Activated naive CD8-positive, alpha-beta T cell treated with anti-CD3 and anti-CD28 coated beads, Interleukin-2, amount 50 U/mL, for 24 hours (primary cell): ENCODE data around the gene PDYN.

ENCODE experiments used
- ATAC-seq: fragments of 150-1000 bp; cut with Tn5 transposase; one replicate; pipeline ENCODE4 v1.10.0; 2021
- DNase-seq: peaks from one replicate; pipeline ENCODE4 v3.0.0; 2021
- H3K27ac Mint-ChIP-seq: one replicate; pipeline ENCODE4 v1.8.0; 2021; ENCODE audit warnings: mild to moderate bottlenecking, mixed read lengths
- H3K27me3 Mint-ChIP-seq: one replicate; pipeline ENCODE4 v1.8.0; 2021; ENCODE audit warnings: mixed read lengths
- H3K36me3 Mint-ChIP-seq: one replicate; pipeline ENCODE4 v1.8.0; 2021; ENCODE audit warnings: low read depth, mixed read lengths
- H3K4me1 Mint-ChIP-seq: one replicate; pipeline ENCODE4 v1.8.0; 2021; ENCODE audit warnings: mixed read lengths
- H3K4me3 Mint-ChIP-seq: one replicate; pipeline ENCODE4 v1.8.0; 2021; ENCODE audit warnings: mild to moderate bottlenecking, moderate library complexity, mixed read lengths
- H3K9me3 Mint-ChIP-seq: one replicate; pipeline ENCODE4 v1.8.0; 2021; ENCODE audit warnings: mixed read lengths

The PDYN gene

DNA sequence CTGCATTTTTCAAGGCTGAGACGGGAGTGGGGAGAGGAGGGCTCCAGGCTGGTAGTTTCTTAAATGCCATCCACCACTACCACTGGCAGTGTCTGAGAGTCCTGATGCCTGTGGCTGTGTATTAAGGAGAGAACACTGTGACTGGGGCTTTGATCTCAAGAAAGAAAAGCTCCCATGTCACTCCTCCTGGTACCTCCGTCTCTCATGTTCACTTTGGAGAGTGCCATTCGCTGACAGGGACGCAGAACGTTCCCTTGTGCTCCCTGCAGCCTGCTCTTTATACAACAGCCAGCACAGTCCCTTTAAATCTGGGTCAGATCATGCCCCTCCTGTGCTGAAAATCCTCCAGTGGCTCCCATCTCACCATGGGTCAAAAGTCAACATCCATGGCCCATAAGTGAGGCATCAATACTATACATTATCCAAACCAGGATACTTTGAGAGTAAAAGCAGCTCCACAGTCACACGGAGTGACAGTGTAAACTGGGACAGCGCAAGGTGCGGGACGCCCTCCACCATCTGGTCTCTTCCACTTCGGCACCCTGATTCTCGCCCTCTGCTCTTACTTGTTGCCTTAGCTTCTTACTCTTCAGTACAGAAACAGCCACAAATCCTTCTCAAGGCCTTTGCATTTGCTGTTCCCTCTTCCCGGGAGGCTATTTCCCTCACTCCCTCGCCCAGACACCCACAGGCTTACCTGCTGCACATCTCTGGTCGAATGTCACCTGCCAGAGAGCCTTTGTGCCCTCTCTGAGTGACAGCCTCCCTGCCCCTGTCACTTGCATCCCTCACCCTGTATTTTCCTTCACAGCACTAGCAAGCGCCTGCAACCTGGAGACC, 20.0 kb downstream of the PDYN start:
- no peaks in the 10 kb centered on the region for H3K36me3 Mint-ChIP-seq
- no peaks in the 10 kb centered on the region for H3K9me3 Mint-ChIP-seq
- H3K27me3 Mint-ChIP-seq: peaks cover 18% of the 10 kb centered on the region
- peak overlapping the region; percentile 43 for H3K27ac Mint-ChIP-seq
- no peak overlapping the region for H3K4me3 Mint-ChIP-seq
- DNase-seq: no peak
- no peak for ATAC-seq
- H3K4me1 Mint-ChIP-seq: no peaks in the 10 kb centered on the region

DNA sequence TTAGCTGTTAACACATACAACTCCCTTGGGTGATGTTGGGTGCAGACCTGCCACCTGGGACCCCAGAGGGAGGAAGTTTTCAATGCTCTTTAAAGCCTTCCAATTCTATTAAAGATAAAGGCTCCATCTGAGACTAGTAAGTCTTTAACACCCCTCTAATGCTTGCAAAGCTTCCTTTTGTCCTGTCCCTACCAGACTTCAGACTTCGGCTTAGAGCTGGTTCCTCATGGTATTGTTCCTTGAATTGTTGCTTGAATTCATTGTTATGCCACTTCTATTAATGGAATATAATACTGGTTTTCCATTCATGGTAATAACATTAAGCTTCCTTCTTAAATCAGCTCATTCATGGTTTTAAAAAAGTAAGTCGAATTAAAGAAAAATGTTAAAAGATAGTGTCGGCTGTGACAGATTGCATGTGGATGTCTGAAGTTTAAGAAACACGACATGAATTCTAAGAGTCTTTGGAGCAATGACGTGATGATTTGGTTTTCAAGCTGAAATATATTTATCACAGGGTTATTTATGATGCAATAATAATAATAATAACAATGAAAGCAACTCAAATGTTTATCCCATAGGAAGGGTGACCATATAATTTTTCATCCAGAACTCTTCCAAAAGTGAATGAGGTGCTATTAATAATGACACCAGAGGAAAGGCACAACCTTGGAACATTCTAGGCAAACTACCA, 21.8 kb downstream of the PDYN start:
- H3K4me3 Mint-ChIP-seq: no peak overlapping the region
- no peak overlapping the region for H3K27ac Mint-ChIP-seq
- H3K4me1 Mint-ChIP-seq: no peaks in the 10 kb centered on the region
- no peaks in the 10 kb centered on the region for H3K36me3 Mint-ChIP-seq
- H3K9me3 Mint-ChIP-seq: no peaks in the 10 kb centered on the region
- ATAC-seq (no peak), DNase-seq (no peak)
- H3K27me3 Mint-ChIP-seq: peaks cover 14% of the 10 kb centered on the region

DNA sequence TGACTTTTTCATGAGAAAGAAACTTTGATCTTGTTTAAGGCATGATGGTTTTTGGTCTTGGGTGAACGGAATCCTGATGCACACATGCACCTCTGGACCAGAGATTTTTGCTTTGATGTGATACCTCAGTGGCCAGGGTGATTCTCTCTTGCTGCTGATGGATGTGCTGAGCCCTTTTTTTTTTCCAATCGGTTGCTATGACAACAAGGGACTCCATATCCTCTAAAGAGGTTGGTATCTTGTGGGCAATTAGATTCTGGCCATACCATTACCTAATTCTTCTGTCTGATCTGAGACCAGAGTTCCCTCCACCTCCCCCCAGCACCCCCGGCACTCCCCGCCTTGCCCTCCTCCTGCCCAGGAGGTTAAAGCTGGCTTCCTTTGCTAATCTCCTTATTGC, 24.9 kb downstream of the PDYN start:
- H3K4me3 Mint-ChIP-seq: no peak overlapping the region
- no peaks in the 10 kb centered on the region for H3K9me3 Mint-ChIP-seq
- H3K27ac Mint-ChIP-seq: no peak overlapping the region
- DNase-seq (no peak), ATAC-seq (no peak)
- peaks cover 23% of the 10 kb centered on the region for H3K27me3 Mint-ChIP-seq
- no peaks in the 10 kb centered on the region for H3K36me3 Mint-ChIP-seq
- H3K4me1 Mint-ChIP-seq: peaks cover 15% of the 10 kb centered on the region

DNA sequence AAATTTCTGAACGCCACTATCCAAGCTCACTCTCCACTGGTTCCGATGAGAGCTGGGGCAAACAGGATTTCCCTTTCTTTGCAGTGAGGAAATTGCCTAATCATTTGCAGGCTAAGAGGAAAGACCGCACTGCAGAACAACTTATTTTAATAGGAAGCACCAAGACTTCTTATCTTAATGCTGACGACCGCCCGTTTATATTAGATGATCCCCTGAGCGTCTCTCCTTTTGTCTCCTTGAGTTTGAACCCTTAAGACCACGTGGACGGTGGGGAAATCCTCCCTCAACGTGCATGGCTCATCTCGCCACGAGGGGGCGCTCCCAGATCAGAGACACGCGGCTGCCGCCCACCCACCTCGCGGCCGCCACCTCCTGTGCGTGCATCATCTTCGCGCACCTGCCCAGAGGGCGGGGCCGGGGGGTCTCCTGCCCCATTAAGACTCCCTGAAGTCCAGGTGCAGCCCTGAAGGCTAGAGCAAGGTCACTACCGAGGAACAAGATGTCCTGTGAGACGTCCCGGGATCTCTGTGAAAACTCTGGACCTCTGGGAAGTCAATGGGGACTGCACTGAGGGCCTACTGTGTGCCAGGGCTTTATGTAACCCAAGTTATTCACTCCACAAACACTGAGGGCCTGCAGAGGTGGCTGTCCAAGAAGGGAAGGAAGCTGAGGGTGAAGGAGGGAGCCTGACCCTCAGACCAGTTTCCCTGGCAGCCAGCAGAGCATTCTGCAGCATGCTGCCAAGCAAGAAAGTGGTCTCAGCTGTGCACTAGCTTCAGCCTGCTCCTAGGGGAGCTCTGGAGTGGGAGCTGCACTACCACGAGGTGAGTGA, 28.1 kb downstream of the PDYN start:
- Mint-ChIP-seq H3K9me3 (no peaks in the 10 kb centered on the region), H3K4me3 (peak overlapping the region; percentile 43), H3K27ac (peak overlapping the region; percentile 68), H3K36me3 (no peaks in the 10 kb centered on the region), H3K4me1 (peaks cover 17% of the 10 kb centered on the region), H3K27me3 (peaks cover 32% of the 10 kb centered on the region)
- ATAC-seq (peak; percentile 74), DNase-seq (peak; percentile 92)

DNA sequence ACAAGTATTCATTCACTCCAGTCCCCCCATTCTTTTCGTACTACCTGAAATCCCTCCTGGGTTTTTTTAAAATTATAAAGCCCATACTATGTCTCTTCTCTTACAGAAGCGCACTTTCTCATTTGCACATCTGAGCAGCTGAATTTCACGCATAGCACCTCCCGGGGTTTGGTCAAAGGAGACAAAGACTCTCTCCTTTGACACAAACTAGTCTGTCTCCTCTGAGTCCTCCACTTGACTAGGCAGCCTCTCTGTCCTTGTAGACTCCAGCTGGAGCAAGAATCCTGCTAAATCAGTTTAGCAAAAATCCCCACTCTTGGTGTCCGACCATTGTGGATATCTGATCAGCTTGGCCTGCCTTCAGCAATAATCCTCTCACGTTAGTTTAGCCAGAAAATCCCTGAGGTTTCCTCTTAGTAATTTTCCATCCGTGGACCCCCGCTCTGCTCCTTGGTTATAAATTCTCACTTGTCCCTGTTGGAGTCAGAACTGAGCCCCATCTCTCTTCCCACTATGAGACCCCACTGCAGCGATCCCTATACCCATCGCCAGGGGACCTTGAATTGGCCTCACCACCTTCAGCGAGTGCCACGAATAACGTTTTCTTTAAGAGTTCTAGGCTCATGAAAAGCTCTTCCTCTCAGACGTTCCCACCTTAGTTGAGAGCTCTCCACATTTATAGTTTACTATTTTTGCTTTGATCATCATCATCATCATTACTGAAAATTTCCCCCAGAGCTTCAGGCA, 29.0 kb downstream of the PDYN start:
- H3K36me3 Mint-ChIP-seq: no peaks in the 10 kb centered on the region
- H3K27ac Mint-ChIP-seq: peak overlapping the region; percentile 68
- ATAC-seq: no peak
- peak; percentile 13 for DNase-seq
- no peaks in the 10 kb centered on the region for H3K9me3 Mint-ChIP-seq
- peak overlapping the region; percentile 43 for H3K4me3 Mint-ChIP-seq
- peaks cover 17% of the 10 kb centered on the region for H3K4me1 Mint-ChIP-seq
- peaks cover 31% of the 10 kb centered on the region for H3K27me3 Mint-ChIP-seq

DNA sequence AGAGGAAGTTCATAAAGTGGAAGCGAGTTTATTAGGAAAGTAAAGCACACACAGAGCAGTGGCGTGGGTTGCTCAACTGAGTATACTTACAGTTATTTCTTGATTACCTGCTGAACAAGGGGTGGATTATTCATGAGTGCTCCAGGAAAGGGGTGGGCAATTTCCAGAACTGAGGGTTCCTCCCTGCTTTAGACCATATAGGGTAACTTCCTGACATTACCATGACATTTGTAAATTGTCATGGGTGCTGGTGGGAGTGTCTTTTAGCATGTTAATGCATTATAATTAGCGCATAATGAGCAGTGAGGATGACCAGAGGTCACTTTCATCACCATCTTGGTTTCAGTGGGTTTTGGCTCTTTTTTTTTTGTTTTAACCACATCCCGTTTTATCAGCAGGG, 29.8 kb downstream of the PDYN start:
- Mint-ChIP-seq H3K9me3 (no peaks in the 10 kb centered on the region), H3K27ac (no peak overlapping the region), H3K4me1 (peaks cover 17% of the 10 kb centered on the region), H3K4me3 (no peak overlapping the region), H3K36me3 (no peaks in the 10 kb centered on the region), H3K27me3 (peaks cover 31% of the 10 kb centered on the region)
- DNase-seq (no peak), ATAC-seq (no peak)

DNA sequence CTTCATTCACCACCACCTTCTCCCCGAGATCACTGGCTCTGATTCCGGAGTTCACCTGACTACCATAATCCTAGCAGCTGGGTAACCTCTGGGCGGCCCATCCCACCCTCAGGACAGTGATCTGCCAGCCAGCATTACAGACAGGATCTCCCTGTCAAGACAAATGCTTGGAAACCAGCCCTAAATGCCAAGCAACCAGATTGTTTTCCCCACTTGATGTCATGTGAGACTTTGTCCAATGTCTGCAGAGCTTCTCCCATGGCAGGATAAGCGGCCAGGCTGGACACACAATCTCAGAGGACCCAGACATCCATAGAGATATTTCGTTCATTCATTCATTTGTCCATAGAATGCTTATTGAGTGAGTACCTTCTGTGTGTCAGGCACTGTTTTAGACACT, 32.5 kb downstream of the PDYN start:
- Mint-ChIP-seq H3K27ac (no peak overlapping the region), H3K27me3 (peaks cover 28% of the 10 kb centered on the region), H3K4me3 (no peak overlapping the region)

DNA sequence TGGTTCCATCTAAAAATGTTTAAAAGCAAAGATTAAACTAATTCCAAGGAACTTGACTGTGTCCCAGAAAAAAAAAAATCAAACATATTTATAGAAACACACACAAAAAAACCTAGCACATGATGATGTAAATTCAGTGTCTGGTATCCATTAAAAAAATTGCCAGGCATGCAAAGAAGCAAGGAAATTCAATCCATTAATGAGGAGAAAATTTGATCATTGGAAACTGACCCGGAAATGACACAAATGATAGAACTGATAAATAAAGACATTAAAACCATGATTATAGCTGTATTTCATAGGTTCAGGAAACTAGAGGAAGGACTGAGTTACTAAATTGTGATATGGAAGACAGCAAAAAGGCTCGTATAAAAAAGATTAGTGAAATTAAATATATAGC, 34.7 kb downstream of the PDYN start:
- H3K4me3 Mint-ChIP-seq: no peak overlapping the region
- H3K27me3 Mint-ChIP-seq: peaks cover 22% of the 10 kb centered on the region
- no peaks in the 10 kb centered on the region for H3K36me3 Mint-ChIP-seq
- no peak for DNase-seq
- no peak overlapping the region for H3K27ac Mint-ChIP-seq
- peaks cover 1% of the 10 kb centered on the region for H3K4me1 Mint-ChIP-seq
- no peak for ATAC-seq
- H3K9me3 Mint-ChIP-seq: no peaks in the 10 kb centered on the region

More for the DNA sequence above, 32.5 kb downstream of the PDYN start:
- no peaks in the 10 kb centered on the region for H3K36me3 Mint-ChIP-seq
- peaks cover 17% of the 10 kb centered on the region for H3K4me1 Mint-ChIP-seq
- H3K9me3 Mint-ChIP-seq: no peaks in the 10 kb centered on the region
- ATAC-seq (no peak), DNase-seq (no peak)

DNA sequence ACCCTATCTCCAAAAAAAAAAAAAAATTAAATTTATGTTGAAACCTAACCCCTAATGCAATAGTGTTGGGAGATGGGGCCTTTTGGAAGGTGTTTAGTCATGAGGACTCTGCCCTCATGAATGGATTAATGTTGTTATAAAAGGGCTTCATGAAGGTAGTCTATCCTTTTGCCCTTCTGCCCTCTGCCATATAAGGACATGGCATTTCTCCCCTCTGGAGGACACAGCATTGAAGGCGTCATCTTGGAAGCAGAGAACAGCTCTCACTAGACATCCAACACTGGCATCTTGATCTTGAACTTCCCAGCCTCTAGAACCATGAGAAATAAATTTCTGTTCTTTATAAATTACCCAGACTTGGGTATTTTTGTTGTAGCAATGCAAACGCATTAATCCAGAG, 35.4 kb downstream of the PDYN start:
- H3K27ac Mint-ChIP-seq: no peak overlapping the region
- no peaks in the 10 kb centered on the region for H3K36me3 Mint-ChIP-seq
- no peak for ATAC-seq
- H3K9me3 Mint-ChIP-seq: no peaks in the 10 kb centered on the region
- peaks cover 2% of the 10 kb centered on the region for H3K4me1 Mint-ChIP-seq
- no peak overlapping the region for H3K4me3 Mint-ChIP-seq
- H3K27me3 Mint-ChIP-seq: peaks cover 18% of the 10 kb centered on the region
- DNase-seq: no peak

DNA sequence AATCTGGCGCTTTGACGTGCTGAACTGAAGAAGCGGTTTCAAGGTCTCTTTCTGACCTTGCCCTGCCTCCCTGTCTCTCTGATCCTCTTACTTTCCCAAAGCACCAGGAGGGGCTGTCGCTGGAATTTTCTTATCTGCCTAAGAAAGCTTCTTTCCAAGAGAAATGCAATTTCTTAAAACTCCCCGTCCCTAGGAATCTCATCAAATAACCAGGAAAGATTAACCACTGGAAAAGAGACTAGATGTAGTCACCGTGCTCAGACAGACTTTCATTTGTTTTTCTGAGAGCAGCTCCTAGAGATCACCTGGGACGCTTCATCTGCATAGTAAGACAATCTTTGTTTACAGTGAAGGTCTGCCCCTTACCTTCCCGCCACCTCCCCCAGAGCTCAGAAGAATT, 38.6 kb downstream of the PDYN start:
- ATAC-seq (no peak), DNase-seq (no peak)
- H3K36me3 Mint-ChIP-seq: no peaks in the 10 kb centered on the region
- H3K27me3 Mint-ChIP-seq: peaks cover 7% of the 10 kb centered on the region
- H3K9me3 Mint-ChIP-seq: no peaks in the 10 kb centered on the region
- H3K4me1 Mint-ChIP-seq: peaks cover 6% of the 10 kb centered on the region
- H3K27ac Mint-ChIP-seq: no peak overlapping the region
- H3K4me3 Mint-ChIP-seq: no peak overlapping the region

DNA sequence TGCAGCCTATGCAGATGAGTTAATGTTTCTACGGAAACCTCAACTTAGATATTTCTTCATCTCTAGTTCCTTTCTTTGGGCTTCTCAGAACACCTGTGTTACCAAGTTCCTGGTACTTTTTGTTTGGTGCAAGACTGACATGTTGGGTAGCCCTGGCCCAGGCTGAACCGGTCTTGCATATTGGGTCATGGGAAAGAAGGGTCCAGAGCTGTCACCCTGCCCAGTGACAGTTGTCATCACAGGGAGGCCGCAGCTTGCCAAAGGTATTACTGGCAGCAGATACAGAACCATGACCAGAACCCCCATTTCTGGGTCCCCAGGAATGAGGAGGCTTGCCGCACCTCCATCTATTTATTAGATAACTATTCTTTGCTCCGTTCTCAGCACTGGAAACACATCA, 40.2 kb downstream of the PDYN start:
- Mint-ChIP-seq H3K27ac (peak overlapping the region; percentile 35), H3K9me3 (no peaks in the 10 kb centered on the region), H3K36me3 (no peaks in the 10 kb centered on the region), H3K4me3 (no peak overlapping the region), H3K27me3 (peaks cover 11% of the 10 kb centered on the region), H3K4me1 (peaks cover 6% of the 10 kb centered on the region)
- no peak for ATAC-seq
- no peak for DNase-seq

DNA sequence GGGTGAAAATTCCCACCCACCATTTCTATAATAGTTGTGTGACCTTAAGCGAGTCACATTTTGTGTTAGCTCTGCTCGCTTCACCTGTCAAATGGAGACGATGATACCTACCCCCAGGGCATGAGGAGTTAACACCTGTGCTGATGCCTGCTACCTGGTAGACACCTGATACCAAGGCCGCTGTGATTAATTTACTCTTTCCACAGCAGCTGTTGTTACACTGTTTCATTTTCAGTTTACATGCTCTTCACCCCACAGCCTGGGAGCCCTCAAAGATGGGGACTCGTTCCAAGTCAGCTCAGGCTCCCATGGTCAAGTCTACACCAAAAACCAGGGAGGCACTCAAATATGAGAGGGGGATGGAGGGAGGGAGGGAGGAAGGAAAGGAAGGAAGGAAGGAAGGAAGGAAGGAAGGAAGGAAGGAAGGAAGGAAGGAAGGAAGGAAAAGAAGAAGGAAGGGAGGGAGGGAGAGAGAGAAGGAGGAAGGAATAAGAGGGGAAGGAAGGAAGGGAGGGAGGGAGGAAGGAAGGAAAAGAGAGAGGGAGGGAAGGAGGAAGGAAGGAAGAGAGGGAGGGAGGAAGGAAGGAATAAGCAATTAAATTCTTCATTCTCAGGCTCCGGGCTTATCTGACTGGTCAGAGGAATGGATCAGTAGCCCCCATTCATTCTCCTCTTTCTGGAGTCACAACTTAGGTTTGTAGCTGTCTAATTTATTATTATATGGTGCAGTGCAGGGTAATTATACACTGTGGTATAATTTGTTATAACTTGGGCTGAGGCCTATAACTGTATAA, 40.9 kb downstream of the PDYN start:
- no peak overlapping the region for H3K27ac Mint-ChIP-seq
- H3K36me3 Mint-ChIP-seq: no peaks in the 10 kb centered on the region
- DNase-seq (no peak), ATAC-seq (no peak)
- H3K9me3 Mint-ChIP-seq: no peaks in the 10 kb centered on the region
- H3K27me3 Mint-ChIP-seq: peaks cover 13% of the 10 kb centered on the region
- H3K4me3 Mint-ChIP-seq: no peak overlapping the region
- H3K4me1 Mint-ChIP-seq: peaks cover 6% of the 10 kb centered on the region

DNA sequence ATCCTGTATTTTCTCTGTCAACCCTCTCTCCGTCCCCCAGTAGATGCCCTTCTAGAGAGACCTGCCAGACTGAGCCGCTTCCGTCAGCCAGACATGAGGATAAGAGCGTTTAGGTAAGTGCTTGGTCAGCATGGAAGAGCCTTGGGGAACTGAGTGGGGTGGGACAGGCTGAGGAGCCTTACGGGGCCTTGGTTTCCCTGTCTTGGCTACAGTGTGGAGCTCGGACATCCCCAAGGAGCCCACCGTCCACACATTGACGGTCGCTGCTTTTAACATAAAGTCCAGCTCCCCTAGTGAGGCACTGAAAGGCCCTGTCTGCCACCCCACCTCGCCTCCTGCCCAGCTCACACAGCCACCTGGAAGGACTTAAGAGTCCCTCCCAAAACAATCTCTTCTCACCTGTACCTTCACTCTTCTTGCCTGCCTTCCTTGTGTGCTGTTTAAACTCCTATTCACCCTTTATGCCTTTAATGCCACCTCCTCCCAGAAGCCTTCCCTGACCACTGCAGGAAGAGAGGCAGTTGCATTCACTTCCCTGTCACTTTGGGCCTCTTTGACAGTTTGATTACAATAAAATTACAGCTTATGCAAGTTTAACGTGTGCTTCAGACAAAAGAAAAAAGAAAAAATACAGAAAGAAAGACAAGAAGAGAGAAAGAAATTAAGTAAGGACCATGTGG, 42.3 kb downstream of the PDYN start:
- no peaks in the 10 kb centered on the region for H3K9me3 Mint-ChIP-seq
- peaks cover 9% of the 10 kb centered on the region for H3K4me1 Mint-ChIP-seq
- DNase-seq: no peak
- no peak overlapping the region for H3K27ac Mint-ChIP-seq
- H3K27me3 Mint-ChIP-seq: peaks cover 21% of the 10 kb centered on the region
- H3K36me3 Mint-ChIP-seq: no peaks in the 10 kb centered on the region
- H3K4me3 Mint-ChIP-seq: no peak overlapping the region
- ATAC-seq: no peak
